Endothelial cell of umbilical vein (primary cell): Measurements from ENCODE around the gene SPDEF. TPM values are rescaled to one million over a fixed set of nuclear protein-coding genes. Genes with fewer than 3 reads are reported as not detected.

Experiments
- BruUV-seq: library from RNA; stranded (reverse); fragments of 400-500 nt; replicated peaks from 2 replicates; lab custom pipeline; 2021; lab: Mats Ljungman, UMichigan
- CTCF ChIA-PET: fragments of 300-600, 350-600 bp; sonication (Branson Sonifier 250); formaldehyde crosslinking; loops from one replicate; lab custom pipeline; 2021; ENCODE audit warnings: antibody characterized with exemption, inconsistent platforms; lab: Charles Lee
- POLR2A ChIA-PET: fragments of 300-600, 350-600 bp; sonication (Branson Sonifier 250); formaldehyde crosslinking; loops from one replicate; lab custom pipeline; 2021; ENCODE audit warnings: antibody characterized with exemption, inconsistent platforms; lab: Charles Lee
- DNase-seq: peaks from one replicate; pipeline ENCODE4 v3.0.0-alpha.2; 2011; ENCODE audit warnings: low read depth, low spot score
- FAIRE-seq: peaks from 2 replicates; lab custom pipeline; 2011; peaks lifted over from hg19 to GRCh38; lab: Jason Lieb, UNC
- H2AFZ ChIP-seq: 2 replicates; pipeline ENCODE4 v1.6.0; 2012; ENCODE audit warnings: low read depth, low read length, control low read depth, inconsistent platforms
- H3K27ac ChIP-seq: 2 replicates; pipeline ENCODE4 v1.5.1; 2011; ENCODE audit warnings: low read depth, mild to moderate bottlenecking, control low read depth, low read length, moderate library complexity; ENCODE audit not compliant: insufficient read depth
- H3K27me3 ChIP-seq, 2 experiments: 2 replicates each; pipeline versions ENCODE4 v1.6.0 to v1.6.1; 2011; ENCODE audit warnings: low read length in 2 of 2, mixed read lengths in 1 of 2; ENCODE audit not compliant: control insufficient read depth in 2 of 2, insufficient read depth in 2 of 2
- H3K36me3 ChIP-seq, 2 experiments: 2 replicates in 1 of 2; 3 replicates in 1 of 2; pipeline ENCODE4 v1.5.1; 2011; ENCODE audit warnings: low read length in 2 of 2, mild to moderate bottlenecking in 1 of 2, moderate library complexity in 1 of 2; ENCODE audit not compliant: control insufficient read depth in 2 of 2, insufficient read depth in 2 of 2; ENCODE audit errors: extremely low read depth in 1 of 2
- H3K4me1 ChIP-seq: 3 replicates; pipeline ENCODE4 v1.5.1; 2011; ENCODE audit warnings: mild to moderate bottlenecking, low read length; ENCODE audit not compliant: control insufficient read depth, insufficient read depth; ENCODE audit errors: extremely low read depth
- H3K4me2 ChIP-seq: 2 replicates; pipeline ENCODE4 v1.6.1; 2011; ENCODE audit warnings: low read length, control low read depth, mixed read lengths; ENCODE audit not compliant: insufficient read depth
- H3K4me3 ChIP-seq, 3 experiments: fragments of 200-600 bp in 1 of 3; sonication (generic), shearing (Covaris generic) in 1 of 3; replicated peaks in 1 of 3; 2 replicates each; pipeline ENCODE4 v1.5.1; 2011 to 2016; ENCODE audit warnings: control low read depth in 3 of 3, low read length in 3 of 3, mild to moderate bottlenecking in 2 of 3, inconsistent platforms in 1 of 3, low read depth in 1 of 3, moderate library complexity in 1 of 3; ENCODE audit not compliant: insufficient read depth in 1 of 3
- H3K79me2 ChIP-seq: 2 replicates; pipeline ENCODE4 v1.6.0; 2012; ENCODE audit warnings: low read length, inconsistent platforms; ENCODE audit not compliant: control insufficient read depth, insufficient read depth
- H3K9ac ChIP-seq: replicated peaks from 2 replicates; pipeline ENCODE3; 2011; ENCODE audit warnings: low read length, control low read depth; ENCODE audit not compliant: insufficient read depth; ENCODE audit errors: extremely low read depth
- H3K9me1 ChIP-seq: replicated peaks from 3 replicates; pipeline ENCODE4 v1.6.0; 2011; ENCODE audit warnings: mild to moderate bottlenecking, low read length; ENCODE audit not compliant: control insufficient read depth, insufficient read depth; ENCODE audit errors: extremely low read depth
- H3K9me3 ChIP-seq: replicated peaks from 2 replicates; pipeline ENCODE4 v1.5.1; 2012; ENCODE audit warnings: low read length, inconsistent platforms; ENCODE audit not compliant: control insufficient read depth, insufficient read depth
- H4K20me1 ChIP-seq: replicated peaks from 2 replicates; pipeline ENCODE3; 2011; ENCODE audit warnings: mild to moderate bottlenecking, low read length; ENCODE audit not compliant: control insufficient read depth, insufficient read depth; ENCODE audit errors: extremely low read depth
- EZH2 ChIP-seq: IDR thresholded peaks from 2 replicates; pipeline ENCODE4 v1.6.1; 2012; ENCODE audit warnings: borderline replicate concordance, low read depth, mild to moderate bottlenecking, moderate library complexity, low read length, inconsistent platforms; ENCODE audit not compliant: severe bottlenecking
- FOS ChIP-seq: IDR thresholded peaks from 2 replicates; pipeline ENCODE4 v1.6.1; 2011; ENCODE audit warnings: mild to moderate bottlenecking, low read length, moderate library complexity, borderline replicate concordance; ENCODE audit not compliant: insufficient read depth
- GATA2 ChIP-seq: IDR thresholded peaks from 2 replicates; pipeline ENCODE4 v1.7.0; 2011; ENCODE audit warnings: low read depth, mild to moderate bottlenecking, moderate library complexity, mixed read lengths, low read length; ENCODE audit not compliant: insufficient read length, insufficient read depth
- JUN ChIP-seq: IDR thresholded peaks from 2 replicates; pipeline ENCODE4 v1.6.1; 2011; ENCODE audit warnings: borderline replicate concordance, low read depth; ENCODE audit not compliant: insufficient read length, insufficient read depth
- MAX ChIP-seq: IDR thresholded peaks from 2 replicates; pipeline ENCODE4 v1.6.1; 2011; ENCODE audit not compliant: insufficient read depth, insufficient read length
- MYC ChIP-seq: IDR thresholded peaks from one replicate; pipeline ENCODE4 v1.6.1; 2011; ENCODE audit warnings: mild to moderate bottlenecking, low read depth, low read length
- POLR2A ChIP-seq: IDR thresholded peaks from 2 replicates; pipeline ENCODE4 v1.6.1; 2012; ENCODE audit warnings: low read depth, mild to moderate bottlenecking, control low read depth, low read length
- POLR2AphosphoS5 ChIP-seq: IDR thresholded peaks from 2 replicates; pipeline ENCODE4 v1.6.1; 2012; ENCODE audit warnings: low read depth, mild to moderate bottlenecking, control low read depth, low read length, moderate library complexity; ENCODE audit not compliant: insufficient read depth
- dilution Hi-C: fragments of 300-500 bp; cut with MboI; formaldehyde crosslinking; loops from one replicate; pipeline ENCODE4 v1.15.0; 2019; ENCODE audit warnings: low sequenced_read_pairs; ENCODE audit not compliant: extremely low pct_ligation_motif_present
- intact Hi-C: fragments of 100-400 bp; cut with micrococcal nuclease; formaldehyde crosslinking; loops from one replicate; pipeline ENCODE4 v1.10.0; 2022
- polyA plus RNA-seq, 4 experiments: library from polyadenylated mRNA; depleted of rRNA in 3 of 4; stranded (reverse) in 3 of 4; unstranded in 1 of 4; fragments of >200 nt; gene quantifications; 2 replicates each; pipeline versions ENCODE4 v1.2.1 to v1.2.3, GENCODE V29; 2011 to 2012; ENCODE audit warnings: missing spikeins in 1 of 4
- total RNA-seq: library from RNA; stranded (reverse); gene quantifications from 2 replicates; pipeline ENCODE4 v1.2.3, GENCODE V29; 2021
- TF ChIP-seq, protein P1 (sequence below), 2 donors: IDR thresholded peaks; 1 replicate in 1 of 2; 2 replicates in 1 of 2; pipeline ENCODE4 v1.5.1; 2011; ENCODE audit warnings: low read length in 2 of 2, mild to moderate bottlenecking in 2 of 2, moderate library complexity in 2 of 2, control low read depth in 1 of 2, inconsistent platforms in 1 of 2, low read depth in 1 of 2; ENCODE audit not compliant: insufficient read depth in 1 of 2; ENCODE audit errors: extremely low read depth in 1 of 2

Gene SPDEF
- total and polyA plus RNA-seq, 2 donors (not counting 3 experiments of a cell fraction or from before 2014, with no cell fraction given): not detected

DNA sequence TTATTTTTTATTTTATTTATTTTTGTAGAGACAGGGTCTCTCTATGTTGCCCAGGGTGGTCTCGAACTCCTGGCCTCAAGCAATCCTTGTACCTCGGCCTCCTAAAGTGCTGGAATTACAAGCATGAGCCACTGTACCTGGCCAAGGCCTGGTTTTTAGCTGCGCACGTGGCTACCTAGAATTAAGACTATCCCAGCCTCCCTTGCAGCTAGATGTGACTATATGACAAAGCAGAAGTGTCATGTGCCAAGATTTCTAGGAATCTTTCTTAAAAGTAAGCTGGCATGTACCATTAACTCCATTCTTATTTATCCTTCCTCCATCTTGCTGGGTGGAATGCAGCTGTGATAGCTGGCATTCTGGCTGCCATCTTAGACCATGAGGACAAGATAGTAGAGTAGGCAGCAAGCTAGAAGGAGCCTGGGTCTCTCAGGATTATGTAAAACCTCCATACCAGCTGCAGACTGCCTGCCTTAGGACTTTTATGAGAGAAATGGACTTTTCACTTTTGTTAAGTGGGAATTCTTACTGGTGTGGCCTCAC lies 2.1 kb upstream of the SPDEF start:
- Histone ChIP-seq H3K4me1 (peaks cover 5% of the 10 kb centered on the region), H3K9ac (no peak overlapping the region), H3K9me1 (no peaks in the 10 kb centered on the region), H3K79me2 (no peaks in the 10 kb centered on the region), H2AFZ (no peak overlapping the region), H3K36me3 (no peaks in the 10 kb centered on the region), H3K4me2 (no peak overlapping the region), H4K20me1 (no peaks in the 10 kb centered on the region), H3K27ac (no peak overlapping the region), H3K9me3 (no peaks in the 10 kb centered on the region), H3K4me3 (no peak overlapping the region), H3K27me3 (no peaks in the 10 kb centered on the region)
- no peak for TF ChIP-seq EZH2
- TF ChIP-seq, protein P1, sequence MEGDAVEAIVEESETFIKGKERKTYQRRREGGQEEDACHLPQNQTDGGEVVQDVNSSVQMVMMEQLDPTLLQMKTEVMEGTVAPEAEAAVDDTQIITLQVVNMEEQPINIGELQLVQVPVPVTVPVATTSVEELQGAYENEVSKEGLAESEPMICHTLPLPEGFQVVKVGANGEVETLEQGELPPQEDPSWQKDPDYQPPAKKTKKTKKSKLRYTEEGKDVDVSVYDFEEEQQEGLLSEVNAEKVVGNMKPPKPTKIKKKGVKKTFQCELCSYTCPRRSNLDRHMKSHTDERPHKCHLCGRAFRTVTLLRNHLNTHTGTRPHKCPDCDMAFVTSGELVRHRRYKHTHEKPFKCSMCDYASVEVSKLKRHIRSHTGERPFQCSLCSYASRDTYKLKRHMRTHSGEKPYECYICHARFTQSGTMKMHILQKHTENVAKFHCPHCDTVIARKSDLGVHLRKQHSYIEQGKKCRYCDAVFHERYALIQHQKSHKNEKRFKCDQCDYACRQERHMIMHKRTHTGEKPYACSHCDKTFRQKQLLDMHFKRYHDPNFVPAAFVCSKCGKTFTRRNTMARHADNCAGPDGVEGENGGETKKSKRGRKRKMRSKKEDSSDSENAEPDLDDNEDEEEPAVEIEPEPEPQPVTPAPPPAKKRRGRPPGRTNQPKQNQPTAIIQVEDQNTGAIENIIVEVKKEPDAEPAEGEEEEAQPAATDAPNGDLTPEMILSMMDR (IDR thresholded peaks at IDR 0.05; ENCODE audit: extremely low read depth in 1 of 2, insufficient read depth in 1 of 2, low read depth in 1 of 2, low read length in 2 of 2): no peak
- no peak for TF ChIP-seq MAX
- no peak for TF ChIP-seq MYC
- TF ChIP-seq JUN: no peak
- TF ChIP-seq POLR2A: no peak
- TF ChIP-seq FOS: no peak
- TF ChIP-seq POLR2AphosphoS5: no peak
- no peak for TF ChIP-seq GATA2
- CTCF ChIA-PET: no interaction called here
- BruUV-seq: no TSS peak
- intact Hi-C loops: no loop called here
- FAIRE-seq: no peak
- dilution Hi-C loops: no loop called here
- no peak for DNase-seq
- POLR2A ChIA-PET: no interaction called here
